Measurements from ENCODE around the gene ST6GALNAC4.

The ST6GALNAC4 gene

DNA sequence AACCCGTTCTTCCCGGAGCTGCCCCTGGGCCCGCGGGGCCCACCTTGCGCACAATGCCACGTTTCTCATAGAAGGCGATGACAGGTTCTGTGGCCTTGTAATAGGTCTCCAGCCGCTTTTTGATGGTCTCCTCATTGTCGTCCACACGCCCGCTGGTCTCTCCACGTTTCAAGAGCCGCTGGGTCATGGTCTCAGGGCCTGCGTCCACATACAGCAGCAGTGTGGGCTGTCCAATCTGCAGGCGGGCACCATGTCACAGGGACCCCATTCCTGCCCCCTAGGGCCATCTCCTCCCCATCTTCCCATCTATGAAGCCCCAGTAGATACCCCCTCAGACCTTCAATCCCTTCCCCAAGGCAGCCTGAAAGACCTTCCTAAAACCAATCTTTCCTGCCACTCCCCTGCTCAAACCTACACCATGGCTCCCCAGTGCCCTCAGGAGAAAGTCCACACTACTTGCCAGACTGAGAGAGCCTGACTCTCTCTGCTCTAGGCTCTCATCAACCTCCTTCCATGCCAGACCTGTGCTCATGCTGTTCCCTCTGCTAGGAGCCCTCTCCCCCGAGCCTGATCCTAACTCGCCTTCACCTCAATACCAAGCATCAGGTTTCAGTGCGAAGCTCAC is 48.5 kb downstream of the ST6GALNAC4 start:
- no peak for DNase-seq

DNA sequence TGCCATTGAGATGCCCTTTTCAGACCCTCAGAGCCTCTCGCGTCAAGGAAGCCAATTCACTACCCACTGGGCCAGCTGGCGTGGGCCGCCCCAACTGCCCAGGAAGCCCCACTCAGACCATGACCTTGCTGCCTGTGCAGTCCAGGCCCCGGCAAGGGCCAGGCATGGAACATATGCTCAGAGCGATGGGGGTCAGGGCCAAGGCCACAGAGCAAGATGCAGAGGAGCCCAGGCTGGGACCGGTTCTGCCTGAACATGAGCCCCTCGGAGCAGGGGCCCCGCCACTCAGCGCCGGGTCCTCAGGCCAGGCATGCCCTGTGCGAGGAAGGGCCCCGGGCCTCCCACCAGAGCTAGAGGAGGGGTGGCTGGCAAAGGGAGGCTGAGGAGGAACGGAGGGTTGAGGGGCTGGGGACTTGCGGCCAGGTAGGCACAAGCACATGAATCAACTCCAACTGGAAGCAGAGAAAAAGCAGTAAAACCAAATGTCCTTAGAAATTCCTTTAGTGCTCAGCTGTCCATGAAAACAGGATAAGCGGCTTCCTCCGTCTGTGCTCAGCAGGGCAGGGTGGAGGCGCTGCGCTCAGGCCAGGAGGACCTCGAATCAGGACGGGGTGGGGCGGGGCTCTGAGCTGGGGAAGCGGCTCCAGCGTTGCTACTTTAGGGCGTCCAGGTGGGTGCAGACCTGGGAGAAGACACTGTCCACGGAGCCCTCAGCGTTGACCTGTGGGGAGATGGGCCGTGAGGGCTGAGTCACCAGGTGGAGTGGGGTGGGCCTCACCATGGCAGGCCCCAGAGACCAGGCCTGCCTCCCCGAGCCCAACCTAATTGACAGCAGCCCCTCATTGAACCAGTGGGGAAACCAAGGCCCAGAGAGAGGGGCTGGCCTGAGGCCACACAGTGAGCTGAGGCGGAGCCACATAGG is 49.2 kb downstream of the ST6GALNAC4 start:
- no peak for DNase-seq

DNA sequence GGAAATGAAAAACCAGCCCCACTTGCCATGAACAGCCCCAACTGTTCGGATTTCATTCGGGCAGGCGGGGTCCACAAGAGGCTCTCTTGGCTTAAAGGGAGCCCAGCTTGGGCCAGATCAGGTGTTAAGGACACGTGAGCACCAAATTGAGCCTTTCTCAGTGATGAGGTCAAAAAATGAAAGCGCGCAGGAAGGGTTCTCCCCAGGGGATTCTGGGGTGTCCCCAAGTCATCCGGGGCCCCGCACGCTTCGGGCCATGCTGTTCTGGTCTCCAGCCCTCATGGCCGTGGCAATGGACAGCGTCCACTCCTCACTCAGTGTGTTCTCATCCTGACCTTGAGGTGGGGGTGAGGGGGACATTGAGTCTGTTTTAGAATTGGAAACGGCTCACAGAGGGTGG is 50.3 kb downstream of the ST6GALNAC4 start:
- DNase-seq: no peak

DNA sequence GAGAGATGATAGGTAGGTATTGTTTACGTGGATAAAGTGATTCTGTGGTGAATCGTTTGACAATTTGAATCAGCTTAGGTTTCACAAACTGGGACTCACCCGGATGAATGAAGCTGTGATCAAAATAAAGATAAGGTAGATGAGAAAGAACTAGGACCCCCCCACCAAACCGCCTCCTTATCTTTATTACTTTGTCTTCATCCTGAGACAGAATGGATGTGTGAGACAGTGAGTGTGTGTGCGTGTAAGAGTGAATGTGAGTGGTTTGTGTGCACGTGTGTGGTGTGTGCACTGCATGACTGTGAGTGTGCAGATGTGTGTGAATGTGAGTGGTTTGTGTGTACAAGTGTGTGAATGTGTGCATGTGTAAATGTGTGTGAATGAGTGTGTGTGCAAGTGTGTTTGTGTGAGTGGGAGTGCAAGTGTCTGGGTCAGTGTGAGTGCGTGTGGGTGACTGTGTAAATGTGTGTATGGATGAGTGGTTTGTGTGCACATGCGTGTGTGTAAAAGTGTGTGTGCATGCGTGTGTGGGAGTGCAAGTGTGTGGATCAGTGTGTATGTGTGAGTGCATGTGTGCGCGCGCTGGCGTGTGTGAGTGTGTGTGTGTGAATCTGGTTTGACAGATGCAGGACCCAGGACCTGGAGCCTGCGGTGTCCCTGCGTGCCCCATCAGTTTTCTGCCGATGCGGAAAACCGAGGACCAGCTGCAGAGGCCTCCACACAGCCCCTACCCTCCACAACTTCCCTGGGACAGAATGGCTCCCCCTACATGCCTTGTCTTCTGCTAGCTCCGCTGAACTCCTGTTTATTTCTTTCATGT is 51.0 kb downstream of the ST6GALNAC4 start:
- peak; percentile 21 for DNase-seq

DNA sequence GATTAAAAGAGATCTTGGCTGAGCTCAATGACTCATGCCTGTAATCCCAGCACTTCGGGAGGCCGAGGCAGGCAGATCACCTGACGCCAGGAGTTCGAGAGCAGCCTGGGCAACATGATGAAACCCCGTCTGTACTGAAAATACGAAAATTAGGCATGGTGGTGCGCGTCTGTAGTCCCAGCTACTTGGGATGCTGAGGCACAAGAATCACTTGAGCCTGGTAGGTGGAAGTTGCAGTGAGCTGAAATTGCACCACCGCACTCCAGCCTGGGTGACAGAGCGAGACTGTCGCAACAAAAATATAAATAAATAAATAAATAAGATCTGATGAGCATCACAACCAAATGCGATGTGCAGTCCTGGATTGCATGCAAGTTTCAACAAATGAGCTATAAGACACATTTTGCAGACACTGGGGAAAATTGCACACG is 53.6 kb downstream of the ST6GALNAC4 start:
- DNase-seq: no peak

DNA sequence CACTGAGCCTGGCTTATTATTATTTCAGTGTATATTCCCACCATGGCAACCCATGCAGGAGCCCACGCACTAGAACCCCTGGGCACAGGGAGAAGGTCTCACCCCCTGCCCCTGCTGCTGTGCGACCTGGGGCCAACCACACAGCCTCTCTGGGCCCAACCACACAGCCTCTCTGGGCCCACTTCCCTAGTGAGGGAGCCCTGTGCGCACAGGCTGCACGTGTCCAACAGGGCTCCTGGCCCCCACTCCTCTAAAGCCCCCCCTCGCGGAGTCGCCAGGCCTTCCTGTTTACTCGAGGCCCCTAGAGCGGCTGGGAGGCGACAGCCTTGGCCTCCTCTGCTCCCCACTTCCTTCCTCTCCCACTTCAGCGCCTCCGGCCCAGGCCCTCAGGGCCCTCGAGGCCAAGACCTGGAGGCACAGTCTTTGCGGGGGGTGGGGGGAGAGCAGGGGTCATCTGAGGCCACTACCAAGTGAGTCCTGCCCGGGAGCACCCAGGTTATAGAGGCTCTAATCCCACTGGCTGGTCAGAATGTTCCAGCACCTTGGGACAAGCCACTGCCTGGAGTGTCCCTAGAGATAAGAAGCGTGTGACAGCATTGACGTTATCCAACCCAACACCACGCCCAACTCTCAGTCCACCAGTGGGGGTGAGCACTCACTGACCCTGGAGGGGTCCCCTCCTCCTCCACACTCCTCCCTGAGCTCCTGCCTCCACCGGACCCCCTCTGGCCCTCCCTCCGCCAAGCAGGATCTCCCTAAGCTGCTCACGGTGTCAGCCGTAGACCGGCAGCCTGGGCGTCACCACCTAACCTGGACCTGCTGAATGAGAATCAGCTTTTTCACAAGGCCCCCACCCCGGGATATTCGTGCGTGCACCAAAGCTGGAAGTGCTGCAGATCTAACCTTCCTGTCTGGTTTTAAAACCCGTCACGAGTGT is 54.5 kb downstream of the ST6GALNAC4 start:
- DNase-seq: peak; percentile 57

DNA sequence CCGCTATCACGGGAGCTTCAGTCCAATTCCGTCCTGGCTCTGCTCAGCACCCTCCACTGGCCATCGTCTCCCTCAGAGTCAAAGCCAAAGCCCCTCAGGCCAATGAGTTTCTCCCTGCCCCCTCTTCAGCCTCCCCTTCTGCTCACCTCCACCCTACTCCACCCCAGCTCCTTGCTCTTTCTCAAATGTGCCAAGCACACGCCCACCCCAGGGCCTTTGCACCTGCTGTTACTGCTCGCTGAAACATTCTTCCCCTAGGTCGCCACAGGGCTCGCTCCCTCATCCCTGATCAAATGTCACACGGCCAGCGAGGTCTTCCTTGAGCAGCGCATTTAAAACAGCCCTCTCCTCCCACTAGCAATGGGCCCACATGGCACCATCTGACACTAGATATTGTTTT is 56.1 kb downstream of the ST6GALNAC4 start:
- no peak for DNase-seq

DNA sequence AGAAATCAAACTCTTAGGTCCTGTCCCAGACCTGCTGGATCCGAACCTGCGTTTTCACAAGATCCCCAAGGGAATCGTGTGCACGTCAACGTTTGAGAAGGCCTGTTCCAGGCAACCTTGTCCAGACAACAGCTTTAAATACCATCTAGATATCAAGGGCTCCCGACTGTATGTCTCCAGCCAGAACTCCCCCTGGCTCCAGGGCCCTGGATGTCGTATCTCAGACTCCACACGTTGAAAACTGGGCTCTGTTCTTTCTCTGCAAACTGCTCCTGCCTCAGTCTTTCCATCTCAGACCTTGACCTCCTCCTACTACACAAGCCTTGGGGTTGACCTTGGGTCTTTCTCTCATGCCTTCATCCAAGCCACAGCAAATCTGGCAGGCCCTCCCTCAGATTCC is 56.6 kb downstream of the ST6GALNAC4 start:
- no peak for DNase-seq

DNA sequence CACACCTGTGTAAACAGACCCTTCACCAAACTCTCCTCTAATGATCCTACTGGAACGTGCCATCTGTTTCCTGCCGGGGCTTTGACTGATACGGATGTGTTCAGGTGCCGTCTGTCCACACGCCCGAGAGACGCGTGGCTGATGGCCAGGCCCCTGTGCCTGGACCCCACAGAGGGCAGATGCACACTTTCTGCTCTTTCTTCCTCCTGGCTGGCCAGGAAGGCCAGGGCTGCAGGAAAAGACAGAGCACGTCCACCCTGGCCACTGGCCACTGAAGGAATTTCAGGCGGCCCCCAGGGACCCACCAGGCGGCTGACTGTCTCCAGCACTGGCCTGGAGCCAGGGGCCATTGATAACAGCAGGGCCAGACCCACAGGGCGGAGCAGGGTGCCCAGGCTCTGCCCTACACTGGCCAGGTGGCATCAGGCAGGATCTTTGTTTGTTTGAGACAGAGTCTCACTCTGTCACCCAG is 58.8 kb downstream of the ST6GALNAC4 start:
- no peak for DNase-seq
